PC-9 (cell line): ENCODE results near the gene BEST2.

ENCODE experiments used
- EZH2 ChIP-seq: fragments of 200-600 bp; sonication (generic); IDR thresholded peaks from 2 replicates; pipeline ENCODE4 v1.8.0; 2017; ENCODE audit warnings: antibody characterized with exemption, low read depth
- TF ChIP-seq, protein P1 (sequence below): fragments of 200-600 bp; sonication (generic); conservative IDR thresholded peaks from 2 replicates; pipeline ENCODE4 v1.6.1; 2017; ENCODE audit warnings: mixed run types, antibody characterized with exemption, mild to moderate bottlenecking, moderate library complexity

DNA sequence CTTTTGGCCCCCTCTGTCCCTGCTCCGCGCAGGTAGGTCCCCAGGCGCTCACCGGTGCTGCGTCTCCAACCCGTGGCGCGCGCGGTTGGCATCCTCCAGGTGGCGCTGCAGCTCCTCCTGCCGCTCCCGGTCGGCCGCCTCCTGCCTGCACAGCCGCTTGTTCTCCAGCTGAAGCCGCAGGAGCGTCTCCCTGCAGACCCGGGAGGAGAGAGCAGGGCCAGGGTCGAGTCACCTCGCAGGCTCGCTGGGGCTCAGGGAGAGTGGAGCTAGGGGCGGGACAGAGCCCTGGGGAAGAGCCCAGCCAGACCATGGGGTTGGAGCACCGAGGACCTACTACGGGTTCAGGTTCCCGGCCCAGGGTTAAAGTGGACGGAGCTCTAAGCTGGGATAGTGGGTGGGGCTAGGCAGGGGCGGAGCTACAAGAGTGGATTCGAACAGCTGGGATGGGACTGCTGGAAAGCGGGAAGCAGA lies 14.5 kb downstream of the BEST2 start:
- TF ChIP-seq, protein P1, sequence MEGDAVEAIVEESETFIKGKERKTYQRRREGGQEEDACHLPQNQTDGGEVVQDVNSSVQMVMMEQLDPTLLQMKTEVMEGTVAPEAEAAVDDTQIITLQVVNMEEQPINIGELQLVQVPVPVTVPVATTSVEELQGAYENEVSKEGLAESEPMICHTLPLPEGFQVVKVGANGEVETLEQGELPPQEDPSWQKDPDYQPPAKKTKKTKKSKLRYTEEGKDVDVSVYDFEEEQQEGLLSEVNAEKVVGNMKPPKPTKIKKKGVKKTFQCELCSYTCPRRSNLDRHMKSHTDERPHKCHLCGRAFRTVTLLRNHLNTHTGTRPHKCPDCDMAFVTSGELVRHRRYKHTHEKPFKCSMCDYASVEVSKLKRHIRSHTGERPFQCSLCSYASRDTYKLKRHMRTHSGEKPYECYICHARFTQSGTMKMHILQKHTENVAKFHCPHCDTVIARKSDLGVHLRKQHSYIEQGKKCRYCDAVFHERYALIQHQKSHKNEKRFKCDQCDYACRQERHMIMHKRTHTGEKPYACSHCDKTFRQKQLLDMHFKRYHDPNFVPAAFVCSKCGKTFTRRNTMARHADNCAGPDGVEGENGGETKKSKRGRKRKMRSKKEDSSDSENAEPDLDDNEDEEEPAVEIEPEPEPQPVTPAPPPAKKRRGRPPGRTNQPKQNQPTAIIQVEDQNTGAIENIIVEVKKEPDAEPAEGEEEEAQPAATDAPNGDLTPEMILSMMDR: peak; percentile 85
- no peak for TF ChIP-seq EZH2
